ENCODE data around the gene LMO7. TPM values are rescaled to one million over a fixed set of nuclear protein-coding genes. Genes with fewer than 3 reads are reported as not detected.
"Not testable (repeated sequence)": the region's sequence is repeated elsewhere in the genome, so short reads cannot be mapped to it uniquely, and the experiment has no call there.

LMO7 gene
- total RNA-seq, 1 experiment from 2014 or later = 11.8 TPM

DNA sequence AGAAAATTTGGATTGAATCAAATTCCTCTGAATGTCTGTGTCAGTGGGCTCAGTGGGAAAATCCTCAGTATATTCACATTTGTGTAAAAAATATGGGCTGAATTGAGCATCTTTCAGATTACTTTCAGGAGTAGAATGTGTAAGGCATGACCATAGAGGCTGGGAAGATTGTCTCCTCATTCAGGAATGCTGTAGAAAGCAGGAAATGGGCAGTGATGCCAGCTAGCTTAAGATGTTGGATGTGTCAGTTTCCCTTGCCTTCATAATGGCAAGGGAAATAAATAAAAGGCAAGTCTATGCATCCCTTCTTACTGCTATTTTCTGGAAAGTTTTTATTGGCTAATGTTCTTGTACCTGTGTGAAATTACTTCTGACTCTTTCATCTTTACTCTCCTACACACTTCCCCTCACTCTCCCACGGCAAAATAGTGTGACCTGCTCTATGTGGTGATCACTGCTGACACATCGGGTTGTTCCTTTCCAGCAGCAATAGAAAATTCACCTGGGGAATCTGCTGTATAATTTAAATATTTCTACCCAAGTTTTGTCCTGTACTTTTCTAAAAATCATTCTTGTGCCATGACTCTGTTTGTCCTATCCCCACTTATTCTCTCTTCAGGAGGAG, 103.2 kb downstream of the LMO7 start:
- ChIA-PET POLR2A (no interaction called here), CTCF (no interaction called here)
- Histone ChIP-seq H3K27me3 (ENCODE audit: control insufficient read depth, insufficient read depth, low read length) (no peaks in the 10 kb centered on the region), H3K4me1 (ENCODE audit: control insufficient read depth, insufficient read depth, low read length) (no peaks in the 10 kb centered on the region), H3K27ac (ENCODE audit: low read length) (no peak overlapping the region), H3K9me3 (ENCODE audit: control insufficient read depth, insufficient read depth, low read depth, low read length) (no peaks in the 10 kb centered on the region), H3K36me3 (ENCODE audit: control insufficient read depth, insufficient read depth, low read length) (no peaks in the 10 kb centered on the region), H3K4me3 (ENCODE audit: low read depth in 2 of 2, low read length in 2 of 2) (no peak overlapping the region)
- TF ChIP-seq, protein P1, sequence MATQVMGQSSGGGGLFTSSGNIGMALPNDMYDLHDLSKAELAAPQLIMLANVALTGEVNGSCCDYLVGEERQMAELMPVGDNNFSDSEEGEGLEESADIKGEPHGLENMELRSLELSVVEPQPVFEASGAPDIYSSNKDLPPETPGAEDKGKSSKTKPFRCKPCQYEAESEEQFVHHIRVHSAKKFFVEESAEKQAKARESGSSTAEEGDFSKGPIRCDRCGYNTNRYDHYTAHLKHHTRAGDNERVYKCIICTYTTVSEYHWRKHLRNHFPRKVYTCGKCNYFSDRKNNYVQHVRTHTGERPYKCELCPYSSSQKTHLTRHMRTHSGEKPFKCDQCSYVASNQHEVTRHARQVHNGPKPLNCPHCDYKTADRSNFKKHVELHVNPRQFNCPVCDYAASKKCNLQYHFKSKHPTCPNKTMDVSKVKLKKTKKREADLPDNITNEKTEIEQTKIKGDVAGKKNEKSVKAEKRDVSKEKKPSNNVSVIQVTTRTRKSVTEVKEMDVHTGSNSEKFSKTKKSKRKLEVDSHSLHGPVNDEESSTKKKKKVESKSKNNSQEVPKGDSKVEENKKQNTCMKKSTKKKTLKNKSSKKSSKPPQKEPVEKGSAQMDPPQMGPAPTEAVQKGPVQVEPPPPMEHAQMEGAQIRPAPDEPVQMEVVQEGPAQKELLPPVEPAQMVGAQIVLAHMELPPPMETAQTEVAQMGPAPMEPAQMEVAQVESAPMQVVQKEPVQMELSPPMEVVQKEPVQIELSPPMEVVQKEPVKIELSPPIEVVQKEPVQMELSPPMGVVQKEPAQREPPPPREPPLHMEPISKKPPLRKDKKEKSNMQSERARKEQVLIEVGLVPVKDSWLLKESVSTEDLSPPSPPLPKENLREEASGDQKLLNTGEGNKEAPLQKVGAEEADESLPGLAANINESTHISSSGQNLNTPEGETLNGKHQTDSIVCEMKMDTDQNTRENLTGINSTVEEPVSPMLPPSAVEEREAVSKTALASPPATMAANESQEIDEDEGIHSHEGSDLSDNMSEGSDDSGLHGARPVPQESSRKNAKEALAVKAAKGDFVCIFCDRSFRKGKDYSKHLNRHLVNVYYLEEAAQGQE (IDR thresholded peaks at IDR 0.05; ENCODE audit: insufficient read depth in 1 of 2, low read depth in 2 of 2, low read length in 1 of 2) = no peak
- no peak for TF ChIP-seq SIN3A (IDR thresholded peaks at IDR 0.05; ENCODE audit: borderline replicate concordance, insufficient read depth, low read depth, low read length)
- no peak for TF ChIP-seq TCF7L2 (IDR thresholded peaks at IDR 0.05; ENCODE audit: low read depth, low read length)
- TF ChIP-seq, protein P2, sequence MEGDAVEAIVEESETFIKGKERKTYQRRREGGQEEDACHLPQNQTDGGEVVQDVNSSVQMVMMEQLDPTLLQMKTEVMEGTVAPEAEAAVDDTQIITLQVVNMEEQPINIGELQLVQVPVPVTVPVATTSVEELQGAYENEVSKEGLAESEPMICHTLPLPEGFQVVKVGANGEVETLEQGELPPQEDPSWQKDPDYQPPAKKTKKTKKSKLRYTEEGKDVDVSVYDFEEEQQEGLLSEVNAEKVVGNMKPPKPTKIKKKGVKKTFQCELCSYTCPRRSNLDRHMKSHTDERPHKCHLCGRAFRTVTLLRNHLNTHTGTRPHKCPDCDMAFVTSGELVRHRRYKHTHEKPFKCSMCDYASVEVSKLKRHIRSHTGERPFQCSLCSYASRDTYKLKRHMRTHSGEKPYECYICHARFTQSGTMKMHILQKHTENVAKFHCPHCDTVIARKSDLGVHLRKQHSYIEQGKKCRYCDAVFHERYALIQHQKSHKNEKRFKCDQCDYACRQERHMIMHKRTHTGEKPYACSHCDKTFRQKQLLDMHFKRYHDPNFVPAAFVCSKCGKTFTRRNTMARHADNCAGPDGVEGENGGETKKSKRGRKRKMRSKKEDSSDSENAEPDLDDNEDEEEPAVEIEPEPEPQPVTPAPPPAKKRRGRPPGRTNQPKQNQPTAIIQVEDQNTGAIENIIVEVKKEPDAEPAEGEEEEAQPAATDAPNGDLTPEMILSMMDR (IDR thresholded peaks at IDR 0.05) = no peak
- no peak for TF ChIP-seq POLR2AphosphoS5 (IDR thresholded peaks at IDR 0.05; ENCODE audit: low read depth, low read length)
- intact Hi-C loops (cut with micrococcal nuclease; ENCODE audit: unreplicated experiment) (no loop called here), in situ Hi-C loops (cut with HindIII; ENCODE audit: low pct_unique_long_range_greater_than_20kb, low sequenced_read_pairs) (no loop called here)
- no TSS peak for BruUV-seq (replicated peaks)
- DNase-seq (ENCODE audit: low read depth, low spot score) (no peak), ATAC-seq (no peak)

DNA sequence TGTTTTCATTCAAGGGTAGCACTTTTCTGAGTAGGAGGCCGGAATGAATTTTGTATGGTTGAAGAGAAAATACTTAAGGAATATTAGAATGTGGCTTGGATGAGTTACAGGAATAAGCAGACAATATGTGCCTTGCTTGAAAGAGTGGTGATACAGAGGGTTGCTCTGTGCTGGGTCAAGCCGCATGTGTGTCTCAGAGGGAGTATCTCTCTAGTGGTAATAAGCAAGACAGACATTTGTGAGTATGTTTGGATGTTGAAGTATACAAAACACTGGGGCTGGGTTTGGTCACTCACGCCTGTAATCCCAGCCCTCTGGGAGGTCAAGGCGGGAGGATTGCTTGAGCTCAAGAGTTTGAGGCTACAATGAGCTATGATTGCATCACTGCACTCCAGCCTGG, 103.9 kb downstream of the LMO7 start:
- H3K4me3 ChIP-seq (ENCODE audit: low read depth in 2 of 2, low read length in 2 of 2) = no peak overlapping the region
- no peaks in the 10 kb centered on the region for H3K27me3 ChIP-seq (ENCODE audit: control insufficient read depth, insufficient read depth, low read length)
- no peak for ATAC-seq
- BruUV-seq (replicated peaks) = no TSS peak
- CTCF ChIA-PET = no interaction called here
- POLR2A ChIA-PET = no interaction called here
- intact Hi-C loops (cut with micrococcal nuclease; ENCODE audit: unreplicated experiment) = no loop called here
- no peaks in the 10 kb centered on the region for H3K36me3 ChIP-seq (ENCODE audit: control insufficient read depth, insufficient read depth, low read length)
- H3K4me1 ChIP-seq (ENCODE audit: control insufficient read depth, insufficient read depth, low read length) = no peaks in the 10 kb centered on the region
- TF ChIP-seq POLR2AphosphoS5 (IDR thresholded peaks at IDR 0.05; ENCODE audit: low read depth, low read length) = no peak
- no peak overlapping the region for H3K27ac ChIP-seq (ENCODE audit: low read length)
- no peak for DNase-seq (ENCODE audit: low read depth, low spot score)
- in situ Hi-C loops (cut with HindIII; ENCODE audit: low pct_unique_long_range_greater_than_20kb, low sequenced_read_pairs) = no loop called here
- no peaks in the 10 kb centered on the region for H3K9me3 ChIP-seq (ENCODE audit: control insufficient read depth, insufficient read depth, low read depth, low read length)

DNA sequence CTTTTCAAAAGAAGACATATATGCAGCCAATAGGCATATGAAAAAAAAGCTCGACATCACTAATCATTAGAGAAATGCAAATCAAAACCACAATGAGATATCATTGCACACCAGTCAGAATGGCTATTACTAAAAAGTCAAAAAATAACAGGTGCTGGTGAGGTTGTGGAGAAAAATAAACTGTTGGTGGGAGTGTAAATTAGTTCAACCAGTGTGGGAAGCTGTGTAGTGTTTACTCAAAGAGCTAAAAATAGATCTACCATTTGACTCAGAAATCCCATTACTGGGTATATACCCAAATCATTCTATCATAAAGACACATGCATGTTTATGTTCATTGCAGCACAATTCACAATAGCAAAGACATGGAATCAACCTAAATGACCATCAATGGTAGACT, 106.9 kb downstream of the LMO7 start:
- CTCF ChIA-PET; DNase-seq (ENCODE audit: low read depth, low spot score); BruUV-seq (replicated peaks); intact Hi-C loops (cut with micrococcal nuclease; ENCODE audit: unreplicated experiment); ATAC-seq; H3K4me3 ChIP-seq (ENCODE audit: low read depth in 2 of 2, low read length in 2 of 2); POLR2A ChIA-PET; H3K9me3 ChIP-seq (ENCODE audit: control insufficient read depth, insufficient read depth, low read depth, low read length); in situ Hi-C loops (cut with HindIII; ENCODE audit: low pct_unique_long_range_greater_than_20kb, low sequenced_read_pairs); H3K4me1 ChIP-seq (ENCODE audit: control insufficient read depth, insufficient read depth, low read length); H3K36me3 ChIP-seq (ENCODE audit: control insufficient read depth, insufficient read depth, low read length); H3K27me3 ChIP-seq (ENCODE audit: control insufficient read depth, insufficient read depth, low read length); H3K27ac ChIP-seq (ENCODE audit: low read length): not testable (repeated sequence)

Measured in Panc1 (cell line).